ENCODE data around the gene HEXD. TPM values are rescaled to one million over a fixed set of nuclear protein-coding genes. Genes with fewer than 3 reads are reported as not detected.

The HEXD gene
- total and polyA plus RNA-seq, 4 donors = 5.6 to 19.9 (median 12.2) TPM

DNA sequence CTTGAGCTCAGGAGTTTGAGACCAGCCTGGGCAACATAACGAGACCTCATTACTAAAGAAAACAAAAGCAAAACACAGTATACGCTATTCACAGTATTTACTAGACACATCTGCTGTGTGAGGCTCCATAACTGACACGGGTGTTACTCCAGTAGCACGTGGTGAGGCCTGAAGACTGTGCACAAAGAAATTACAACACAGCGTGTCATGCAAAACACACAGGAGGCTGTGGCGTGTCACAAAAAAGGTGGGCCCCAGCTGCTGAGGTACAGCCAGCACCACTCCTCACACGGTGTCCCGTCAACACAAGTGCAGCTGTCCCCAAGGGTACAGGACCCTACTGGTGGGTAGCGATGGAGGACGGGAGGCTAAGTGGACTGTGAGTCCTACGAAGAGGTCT lies 29.7 kb downstream of the HEXD start:
- no peaks in the 10 kb centered on the region for H3K36me3 ChIP-seq (ENCODE audit: control insufficient read depth in 4 of 4, insufficient read depth in 3 of 4, low read depth in 1 of 4, low read length in 3 of 4)
- WGBS = 96% methylated on average over 11 of the region's 11 CpGs
- TF ChIP-seq HNF4A (conservative IDR thresholded peaks at IDR 0.05) (no peak), YY1 (IDR thresholded peaks at IDR 0.05) (no peak), NR2F2 (IDR thresholded peaks at IDR 0.05) (no peak), TAF1 (conservative IDR thresholded peaks at IDR 0.05) (no peak), FOXA2 (IDR thresholded peaks at IDR 0.05) (no peak), GABPA (IDR thresholded peaks at IDR 0.05 in 1 of 2, conservative IDR thresholded peaks at IDR 0.05 in 1 of 2) (no peak), RXRA (IDR thresholded peaks at IDR 0.05) (no peak), HNF4G (IDR thresholded peaks at IDR 0.05) (no peak), SP1 (IDR thresholded peaks at IDR 0.05) (no peak), EGR1 (IDR thresholded peaks at IDR 0.05; ENCODE audit: low read depth in 2 of 2) (no peak), RAD21 (IDR thresholded peaks at IDR 0.05) (no peak), FOXA1 (IDR thresholded peaks at IDR 0.05) (no peak), JUND (IDR thresholded peaks at IDR 0.05) (no peak)
- TF ChIP-seq, protein P1, sequence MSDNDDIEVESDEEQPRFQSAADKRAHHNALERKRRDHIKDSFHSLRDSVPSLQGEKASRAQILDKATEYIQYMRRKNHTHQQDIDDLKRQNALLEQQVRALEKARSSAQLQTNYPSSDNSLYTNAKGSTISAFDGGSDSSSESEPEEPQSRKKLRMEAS (IDR thresholded peaks at IDR 0.05) = no peak
- TF ChIP-seq, protein P2, sequence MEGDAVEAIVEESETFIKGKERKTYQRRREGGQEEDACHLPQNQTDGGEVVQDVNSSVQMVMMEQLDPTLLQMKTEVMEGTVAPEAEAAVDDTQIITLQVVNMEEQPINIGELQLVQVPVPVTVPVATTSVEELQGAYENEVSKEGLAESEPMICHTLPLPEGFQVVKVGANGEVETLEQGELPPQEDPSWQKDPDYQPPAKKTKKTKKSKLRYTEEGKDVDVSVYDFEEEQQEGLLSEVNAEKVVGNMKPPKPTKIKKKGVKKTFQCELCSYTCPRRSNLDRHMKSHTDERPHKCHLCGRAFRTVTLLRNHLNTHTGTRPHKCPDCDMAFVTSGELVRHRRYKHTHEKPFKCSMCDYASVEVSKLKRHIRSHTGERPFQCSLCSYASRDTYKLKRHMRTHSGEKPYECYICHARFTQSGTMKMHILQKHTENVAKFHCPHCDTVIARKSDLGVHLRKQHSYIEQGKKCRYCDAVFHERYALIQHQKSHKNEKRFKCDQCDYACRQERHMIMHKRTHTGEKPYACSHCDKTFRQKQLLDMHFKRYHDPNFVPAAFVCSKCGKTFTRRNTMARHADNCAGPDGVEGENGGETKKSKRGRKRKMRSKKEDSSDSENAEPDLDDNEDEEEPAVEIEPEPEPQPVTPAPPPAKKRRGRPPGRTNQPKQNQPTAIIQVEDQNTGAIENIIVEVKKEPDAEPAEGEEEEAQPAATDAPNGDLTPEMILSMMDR (IDR thresholded peaks at IDR 0.05; ENCODE audit: low read depth, low read length, missing input control) = no peak
- TF ChIP-seq, protein P3, sequence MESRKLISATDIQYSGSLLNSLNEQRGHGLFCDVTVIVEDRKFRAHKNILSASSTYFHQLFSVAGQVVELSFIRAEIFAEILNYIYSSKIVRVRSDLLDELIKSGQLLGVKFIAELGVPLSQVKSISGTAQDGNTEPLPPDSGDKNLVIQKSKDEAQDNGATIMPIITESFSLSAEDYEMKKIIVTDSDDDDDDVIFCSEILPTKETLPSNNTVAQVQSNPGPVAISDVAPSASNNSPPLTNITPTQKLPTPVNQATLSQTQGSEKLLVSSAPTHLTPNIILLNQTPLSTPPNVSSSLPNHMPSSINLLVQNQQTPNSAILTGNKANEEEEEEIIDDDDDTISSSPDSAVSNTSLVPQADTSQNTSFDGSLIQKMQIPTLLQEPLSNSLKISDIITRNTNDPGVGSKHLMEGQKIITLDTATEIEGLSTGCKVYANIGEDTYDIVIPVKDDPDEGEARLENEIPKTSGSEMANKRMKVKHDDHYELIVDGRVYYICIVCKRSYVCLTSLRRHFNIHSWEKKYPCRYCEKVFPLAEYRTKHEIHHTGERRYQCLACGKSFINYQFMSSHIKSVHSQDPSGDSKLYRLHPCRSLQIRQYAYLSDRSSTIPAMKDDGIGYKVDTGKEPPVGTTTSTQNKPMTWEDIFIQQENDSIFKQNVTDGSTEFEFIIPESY (IDR thresholded peaks at IDR 0.05) = no peak
- TF ChIP-seq, protein P4, sequence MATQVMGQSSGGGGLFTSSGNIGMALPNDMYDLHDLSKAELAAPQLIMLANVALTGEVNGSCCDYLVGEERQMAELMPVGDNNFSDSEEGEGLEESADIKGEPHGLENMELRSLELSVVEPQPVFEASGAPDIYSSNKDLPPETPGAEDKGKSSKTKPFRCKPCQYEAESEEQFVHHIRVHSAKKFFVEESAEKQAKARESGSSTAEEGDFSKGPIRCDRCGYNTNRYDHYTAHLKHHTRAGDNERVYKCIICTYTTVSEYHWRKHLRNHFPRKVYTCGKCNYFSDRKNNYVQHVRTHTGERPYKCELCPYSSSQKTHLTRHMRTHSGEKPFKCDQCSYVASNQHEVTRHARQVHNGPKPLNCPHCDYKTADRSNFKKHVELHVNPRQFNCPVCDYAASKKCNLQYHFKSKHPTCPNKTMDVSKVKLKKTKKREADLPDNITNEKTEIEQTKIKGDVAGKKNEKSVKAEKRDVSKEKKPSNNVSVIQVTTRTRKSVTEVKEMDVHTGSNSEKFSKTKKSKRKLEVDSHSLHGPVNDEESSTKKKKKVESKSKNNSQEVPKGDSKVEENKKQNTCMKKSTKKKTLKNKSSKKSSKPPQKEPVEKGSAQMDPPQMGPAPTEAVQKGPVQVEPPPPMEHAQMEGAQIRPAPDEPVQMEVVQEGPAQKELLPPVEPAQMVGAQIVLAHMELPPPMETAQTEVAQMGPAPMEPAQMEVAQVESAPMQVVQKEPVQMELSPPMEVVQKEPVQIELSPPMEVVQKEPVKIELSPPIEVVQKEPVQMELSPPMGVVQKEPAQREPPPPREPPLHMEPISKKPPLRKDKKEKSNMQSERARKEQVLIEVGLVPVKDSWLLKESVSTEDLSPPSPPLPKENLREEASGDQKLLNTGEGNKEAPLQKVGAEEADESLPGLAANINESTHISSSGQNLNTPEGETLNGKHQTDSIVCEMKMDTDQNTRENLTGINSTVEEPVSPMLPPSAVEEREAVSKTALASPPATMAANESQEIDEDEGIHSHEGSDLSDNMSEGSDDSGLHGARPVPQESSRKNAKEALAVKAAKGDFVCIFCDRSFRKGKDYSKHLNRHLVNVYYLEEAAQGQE (IDR thresholded peaks at IDR 0.05) = no peak
- TF ChIP-seq, protein P5, sequence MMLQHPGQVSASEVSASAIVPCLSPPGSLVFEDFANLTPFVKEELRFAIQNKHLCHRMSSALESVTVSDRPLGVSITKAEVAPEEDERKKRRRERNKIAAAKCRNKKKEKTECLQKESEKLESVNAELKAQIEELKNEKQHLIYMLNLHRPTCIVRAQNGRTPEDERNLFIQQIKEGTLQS (IDR thresholded peaks at IDR 0.05) = no peak
- no peaks in the 10 kb centered on the region for H3K27me3 ChIP-seq (ENCODE audit: control insufficient read depth in 4 of 4, insufficient read depth in 4 of 4, low read length in 3 of 4)
- no peak overlapping the region for H3K27ac ChIP-seq (ENCODE audit: low read depth in 1 of 2, low read length in 2 of 2)
- H3K4me3 ChIP-seq (ENCODE audit: low read depth in 1 of 3, low read length in 3 of 3) = no peak overlapping the region
- H3K4me1 ChIP-seq (ENCODE audit: control insufficient read depth in 4 of 4, insufficient read depth in 4 of 4, low read length in 3 of 4) = peaks cover 20 to 56% (median 42%) of the 10 kb centered on the region in 4 donors
- no peak for DNase-seq (ENCODE audit: low spot score)
- H3K9me3 ChIP-seq (ENCODE audit: control insufficient read depth in 4 of 4, low read length in 3 of 4) = no peaks in the 10 kb centered on the region
- no peak overlapping the region for H3K9ac ChIP-seq (ENCODE audit: low read depth in 1 of 2, low read length in 2 of 2)

Measured in liver (tissue), 9 donors.